T47D (cell line): ENCODE data around the gene RPIA.
"Not testable (repeated sequence)": the region's sequence is repeated elsewhere in the genome, so short reads cannot be mapped to it uniquely, and the experiment has no call there.

Experiments
- DNase-seq, 2 experiments: peaks; one replicate each; pipeline versions ENCODE4 v3.0.0 to v3.0.0-alpha.2; 2011 to 2012; ENCODE audit warnings: low read depth in 1 of 2, low spot score in 1 of 2
- JUND ChIP-seq: IDR thresholded peaks from 2 replicates; pipeline ENCODE4 v1.6.1; 2012; ENCODE audit warnings: low read depth
- in situ Hi-C: cut with HindIII; loops from 2 replicates; pipeline ENCODE4 v1.10.0; 2016; ENCODE audit warnings: low sequenced_read_pairs, low pct_unique_long_range_greater_than_20kb

Gene RPIA

DNA sequence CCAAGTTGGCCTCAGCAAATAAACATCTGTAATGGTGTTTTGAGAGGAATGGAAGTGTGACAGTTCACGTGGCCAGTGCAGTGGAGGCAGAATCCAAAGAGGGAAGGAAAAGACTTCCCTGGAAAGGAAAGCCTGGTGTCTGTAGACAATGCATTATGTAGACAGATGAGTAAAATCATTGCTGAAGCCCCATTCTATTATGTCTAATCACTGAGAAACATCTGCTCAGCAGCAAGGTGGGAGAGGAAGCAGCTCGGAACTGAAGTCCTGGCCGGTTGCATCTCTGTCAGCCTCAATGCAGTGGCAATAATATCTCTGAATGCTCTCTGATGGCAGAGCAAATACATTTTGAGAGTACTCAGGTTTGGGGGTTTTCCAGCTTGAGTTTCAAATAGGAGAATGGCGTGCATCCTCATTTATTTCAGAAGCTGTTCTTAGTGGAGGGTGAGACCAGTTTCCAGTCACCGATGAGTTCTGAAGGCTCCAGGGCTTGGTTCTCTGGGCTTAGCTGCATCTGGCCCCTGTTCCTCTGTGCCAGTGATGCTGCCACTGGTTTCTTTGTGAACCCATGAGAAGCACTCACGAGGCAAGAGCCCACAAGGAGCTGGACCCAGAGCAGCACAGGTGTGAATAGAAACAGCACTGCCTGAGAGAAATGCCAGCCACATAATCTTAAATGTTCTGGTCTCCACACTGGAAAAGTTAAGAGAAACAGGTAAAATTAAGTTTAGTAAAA lies 63.3 kb downstream of the RPIA start:
- no peak for TF ChIP-seq JUND
- DNase-seq = no peak
- in situ Hi-C loops = no loop called here

DNA sequence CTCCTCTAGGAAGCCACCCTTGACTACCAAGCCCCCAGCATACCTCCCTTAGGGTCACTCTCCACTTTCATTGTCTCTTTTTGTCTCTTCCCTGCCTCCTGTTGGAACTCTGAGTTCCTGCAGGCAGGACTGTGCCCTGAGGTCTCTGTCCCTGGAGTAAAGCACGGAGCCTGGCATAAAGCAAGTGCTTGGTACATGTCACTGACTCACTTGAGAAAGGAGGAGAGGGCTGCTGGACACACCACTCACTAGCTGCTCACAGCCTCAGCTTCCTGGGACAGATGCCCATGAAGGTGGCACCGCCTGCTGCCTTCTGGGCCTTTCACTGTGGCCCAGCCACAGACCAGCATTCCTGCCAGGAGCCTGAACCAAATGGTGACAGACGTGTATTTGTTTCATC lies 64.4 kb downstream of the RPIA start:
- in situ Hi-C loops = no loop called here
- no peak for TF ChIP-seq JUND
- DNase-seq = no peak

DNA sequence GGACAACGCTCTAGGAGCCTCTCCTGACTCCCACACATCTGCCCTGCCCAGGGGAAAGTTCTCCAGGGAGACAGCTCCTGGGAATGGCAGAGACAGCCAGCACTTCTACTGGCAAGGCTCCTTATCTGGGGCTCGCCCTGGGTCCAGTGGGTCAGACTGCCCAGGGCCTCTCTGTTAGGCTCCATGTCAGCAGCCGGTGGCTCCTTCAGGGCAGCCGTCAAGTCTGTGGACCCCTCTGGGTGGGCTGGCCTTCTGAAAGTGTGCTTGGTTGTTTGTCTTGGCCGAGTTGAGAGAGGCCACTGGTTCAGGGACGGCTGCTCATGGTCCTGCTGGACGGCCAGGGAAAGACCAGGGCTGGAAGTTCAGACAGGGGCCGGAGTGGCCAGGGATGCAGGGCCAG lies 65.6 kb downstream of the RPIA start:
- no peak for TF ChIP-seq JUND
- in situ Hi-C loops = no loop called here

DNA sequence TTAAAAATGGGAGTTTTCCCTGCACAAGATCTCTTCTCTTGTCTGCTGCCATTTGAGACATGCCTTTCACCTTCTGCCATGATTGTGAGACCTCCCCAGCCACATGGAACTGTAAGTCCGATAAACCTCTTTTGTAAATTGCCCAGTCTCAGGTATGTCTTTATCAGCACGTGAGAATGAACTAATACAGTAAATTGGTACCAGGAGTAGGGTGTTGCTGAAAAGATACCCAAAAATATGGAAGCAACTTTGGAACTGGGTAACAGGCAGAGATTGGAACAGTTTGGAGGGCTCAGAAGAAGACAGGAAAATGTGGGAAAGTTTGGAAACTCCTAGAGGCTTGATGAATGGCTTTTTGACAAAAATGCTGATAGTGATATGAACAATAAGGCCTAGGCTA lies 67.2 kb downstream of the RPIA start:
- in situ Hi-C loops, DNase-seq: not testable (repeated sequence)

More for the DNA sequence above, 65.6 kb downstream of the RPIA start:
- DNase-seq = no peak

DNA sequence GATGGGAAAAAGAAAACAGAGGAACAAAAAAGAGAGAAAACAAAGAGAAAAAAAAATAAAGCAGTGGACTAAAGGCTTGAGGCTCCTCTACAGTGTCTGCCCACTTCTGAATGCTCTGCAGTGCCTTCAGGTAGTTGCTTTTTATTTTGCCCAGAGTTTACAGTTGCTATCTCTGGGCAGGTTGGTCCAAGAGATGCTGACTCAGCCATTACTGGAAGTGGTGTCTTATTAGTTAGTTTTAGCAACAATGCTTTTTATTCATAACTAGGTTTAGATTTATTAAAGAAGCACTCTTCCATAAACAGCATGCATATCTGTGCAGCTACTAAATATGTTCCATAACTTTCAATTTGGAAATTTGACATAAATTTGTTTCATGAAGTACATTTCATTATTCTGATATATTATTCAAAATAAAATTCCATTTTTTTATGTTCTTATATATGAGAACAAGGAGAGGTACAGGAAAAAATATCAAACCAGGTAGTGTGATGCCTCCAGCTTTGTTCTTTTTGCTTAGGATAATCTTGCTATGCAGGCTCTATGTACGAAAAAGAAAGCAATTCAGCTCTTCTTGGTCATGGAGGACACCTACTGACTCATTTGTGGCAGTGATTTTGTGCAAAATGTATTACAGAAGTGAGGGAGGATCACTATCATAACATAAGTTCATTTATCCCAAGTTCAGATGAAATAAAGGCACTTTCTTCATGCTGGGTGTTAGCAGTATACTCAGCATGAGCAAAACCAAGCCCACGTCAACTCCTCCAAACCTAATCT lies 69.5 kb downstream of the RPIA start:
- TF ChIP-seq JUND = no peak
- DNase-seq = no peak
- in situ Hi-C loops = no loop called here

DNA sequence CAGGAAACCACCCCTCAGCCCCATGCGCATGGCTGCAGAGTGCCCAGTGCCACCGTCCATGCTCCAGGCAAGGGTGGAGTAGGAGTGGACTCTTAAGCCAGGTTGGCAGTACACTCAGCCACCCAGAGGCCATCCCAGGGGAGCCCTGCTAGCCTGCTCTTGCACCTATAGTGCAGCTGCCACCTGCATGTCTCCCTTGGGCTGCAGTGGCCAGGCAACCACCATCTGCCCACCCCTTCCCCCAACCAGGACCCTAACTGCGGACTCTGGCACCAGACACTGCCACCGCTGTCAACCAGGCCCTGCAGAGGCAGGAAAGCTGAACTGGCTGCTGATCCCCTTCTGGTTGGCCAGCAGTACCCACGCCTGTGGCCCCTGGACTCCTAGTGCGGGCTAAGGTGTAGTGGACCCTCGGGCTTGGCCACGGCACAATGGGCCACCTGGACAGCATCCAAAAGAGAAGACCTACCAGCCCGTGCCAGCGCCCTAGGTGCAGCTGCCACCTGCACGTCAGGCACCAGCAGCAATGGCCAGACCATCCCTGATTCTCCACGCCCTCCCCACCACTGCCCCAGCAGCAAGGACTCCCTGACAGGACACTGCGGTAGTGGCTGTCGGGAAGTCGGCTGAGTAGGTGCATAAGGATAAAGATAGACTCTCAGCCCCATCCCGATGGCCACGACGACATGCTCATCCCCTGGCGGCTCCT lies 72.8 kb downstream of the RPIA start:
- in situ Hi-C loops = no loop called here
- no peak for TF ChIP-seq JUND

DNA sequence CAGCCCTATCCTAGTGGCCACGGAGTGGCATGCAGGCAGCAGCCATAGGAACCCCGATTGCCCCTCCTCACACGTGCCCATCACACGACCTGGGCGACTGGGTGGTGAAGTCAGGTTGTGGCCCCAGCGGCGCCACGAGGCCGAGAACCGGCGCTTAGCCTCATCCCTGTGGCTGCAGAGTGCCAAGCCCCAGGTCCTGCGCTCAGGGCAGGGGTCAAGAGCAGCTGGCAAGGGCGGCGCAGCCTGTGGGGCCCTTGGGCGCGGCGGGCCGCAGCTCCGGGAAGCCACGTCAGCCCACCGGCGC lies 73.3 kb downstream of the RPIA start:
- in situ Hi-C loops = no loop called here
- TF ChIP-seq JUND = no peak
- DNase-seq = no peak

More for the DNA sequence above, 72.8 kb downstream of the RPIA start:
- DNase-seq = no peak

DNA sequence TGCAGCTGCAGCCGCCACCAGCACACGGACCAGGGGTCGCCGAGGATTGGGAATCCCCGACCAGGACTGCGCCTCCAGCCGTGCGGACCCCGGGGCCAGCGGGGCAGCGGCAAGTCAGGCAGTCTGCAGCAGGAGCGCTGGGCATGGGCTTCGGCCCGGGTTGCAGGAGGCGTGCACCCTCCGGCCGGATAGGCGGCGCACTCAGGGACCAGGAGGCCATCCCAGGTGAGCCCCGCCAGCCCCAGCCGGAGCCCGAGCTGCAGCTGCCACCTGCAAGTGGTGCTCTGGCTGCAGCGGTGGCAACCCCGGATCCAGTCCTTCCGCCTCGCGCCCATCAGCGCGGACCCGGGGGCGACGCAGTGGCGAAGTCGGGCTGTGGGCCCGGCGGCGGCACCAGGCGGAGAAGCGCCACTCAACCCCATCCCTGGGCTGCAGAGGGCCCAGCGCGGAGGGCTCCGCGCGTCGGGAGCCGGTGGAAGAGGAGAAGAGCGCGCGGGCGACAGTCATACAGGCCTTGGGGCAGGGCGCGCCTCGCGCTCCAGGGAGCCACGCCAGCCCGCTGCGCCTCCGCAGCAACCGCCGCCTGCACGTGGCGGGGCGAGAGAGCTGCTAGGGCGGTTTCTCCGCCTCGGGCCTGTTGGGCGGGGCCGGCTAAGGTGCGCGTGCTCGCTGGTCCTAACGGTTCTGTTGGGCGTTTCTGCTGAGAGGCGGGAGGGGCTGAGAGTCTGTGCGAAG lies 73.8 kb downstream of the RPIA start:
- DNase-seq = no peak
- no peak for TF ChIP-seq JUND
- in situ Hi-C loops = no loop called here

DNA sequence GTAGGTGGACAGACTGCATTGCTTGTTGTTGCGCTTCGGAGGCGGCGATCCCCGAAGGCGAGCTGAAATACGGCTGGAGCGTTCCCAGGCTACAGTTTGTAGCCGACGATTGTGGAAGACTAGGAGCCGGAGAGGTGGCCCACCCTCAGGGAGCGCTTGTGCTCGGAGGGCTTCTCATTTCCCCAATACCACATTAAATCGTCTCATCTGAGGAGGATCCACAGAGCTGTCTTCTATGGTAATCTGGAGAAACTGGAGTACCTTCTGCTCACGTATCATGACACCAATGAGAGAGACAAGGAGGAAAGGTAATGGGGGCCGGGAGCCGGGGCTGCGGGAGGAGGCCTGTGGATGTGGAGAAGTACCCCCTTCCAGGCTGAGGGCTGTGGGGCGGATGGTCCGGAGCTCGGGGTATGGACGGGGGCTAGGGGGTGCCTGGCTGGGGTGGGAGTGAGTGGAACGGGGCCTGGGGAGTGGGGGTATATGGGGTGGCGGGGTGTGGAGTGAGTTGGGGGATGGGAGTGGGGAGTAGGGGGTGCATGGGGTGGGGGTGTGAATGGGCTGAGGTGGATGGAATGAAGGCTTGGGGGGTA lies 74.5 kb downstream of the RPIA start:
- DNase-seq, in situ Hi-C loops: not testable (repeated sequence)

DNA sequence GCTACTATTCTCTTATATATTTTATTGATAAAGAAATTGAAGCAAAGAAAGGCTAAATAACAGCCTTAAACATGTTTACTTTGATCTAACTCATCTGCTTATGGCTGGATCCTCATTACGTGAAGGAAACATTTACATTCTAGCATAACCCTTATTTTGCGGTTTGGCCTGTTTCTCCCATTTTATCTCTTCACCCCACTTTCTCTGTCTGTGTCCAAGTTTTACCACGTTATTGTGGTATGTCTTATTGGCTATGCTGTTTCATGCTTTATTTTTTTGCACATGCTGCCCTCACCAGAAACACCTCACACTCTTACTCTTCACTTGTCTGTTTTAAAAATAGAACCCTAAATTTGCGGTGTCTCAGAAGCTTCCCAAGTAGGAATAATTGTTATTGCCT lies 78.5 kb downstream of the RPIA start:
- no peak for TF ChIP-seq JUND
- no peak for DNase-seq

DNA sequence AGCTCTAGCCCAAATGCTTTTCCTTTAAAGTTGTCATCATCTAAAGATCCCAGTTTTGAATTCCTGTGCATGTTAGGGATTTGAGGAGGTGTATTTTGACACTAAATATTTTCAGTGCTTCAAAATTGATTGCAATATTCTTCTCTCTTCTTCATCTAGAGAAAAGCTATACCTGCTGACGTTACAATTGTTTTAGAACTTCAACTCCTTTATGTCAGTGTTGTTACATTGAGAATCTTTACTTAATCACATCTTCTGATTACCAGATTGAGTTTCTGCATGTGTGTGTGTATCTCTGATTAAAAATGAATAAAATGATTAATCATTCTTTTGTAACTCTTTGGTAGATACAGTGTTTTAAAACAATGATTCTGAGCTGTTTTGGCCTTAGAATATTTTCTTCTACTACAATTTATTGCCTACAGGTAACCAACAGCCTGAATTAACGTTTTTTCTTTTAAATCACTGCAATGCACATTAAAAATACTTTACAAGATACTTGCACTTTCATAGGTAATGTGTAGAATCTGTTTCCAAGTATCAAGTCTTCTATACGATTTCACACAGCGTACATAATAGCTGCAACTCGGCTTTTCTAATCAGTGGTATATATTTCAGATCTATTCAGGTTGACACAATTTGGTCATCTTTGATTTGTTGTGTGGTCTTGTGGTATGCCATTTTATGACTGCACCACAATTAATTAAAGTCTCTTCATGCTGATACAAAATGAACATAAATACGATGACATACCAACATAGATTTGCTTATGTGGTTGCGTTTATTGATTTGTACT lies 82.0 kb downstream of the RPIA start:
- in situ Hi-C loops, DNase-seq: not testable (repeated sequence)

More for the DNA sequence above, 78.5 kb downstream of the RPIA start:
- in situ Hi-C loops = no loop called here

DNA sequence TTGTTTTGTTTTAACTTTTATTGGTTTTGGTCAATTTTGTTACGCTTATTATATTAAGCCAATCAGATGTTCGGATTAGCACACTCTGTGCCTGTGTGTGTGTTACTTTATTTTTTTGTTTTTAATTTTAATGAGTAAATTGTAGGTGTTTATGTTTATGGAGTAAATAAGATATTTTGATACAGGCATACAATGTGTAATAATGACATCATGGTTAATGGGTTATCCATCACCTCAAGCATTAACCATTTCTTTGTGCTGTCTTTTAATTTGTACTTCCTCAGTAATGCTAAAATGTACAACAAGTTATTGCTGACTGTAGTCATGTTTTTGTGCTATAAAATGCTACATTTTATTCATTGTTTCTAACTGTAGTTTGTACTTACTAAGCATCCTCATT lies 97.7 kb downstream of the RPIA start:
- in situ Hi-C loops, DNase-seq: not testable (repeated sequence)

DNA sequence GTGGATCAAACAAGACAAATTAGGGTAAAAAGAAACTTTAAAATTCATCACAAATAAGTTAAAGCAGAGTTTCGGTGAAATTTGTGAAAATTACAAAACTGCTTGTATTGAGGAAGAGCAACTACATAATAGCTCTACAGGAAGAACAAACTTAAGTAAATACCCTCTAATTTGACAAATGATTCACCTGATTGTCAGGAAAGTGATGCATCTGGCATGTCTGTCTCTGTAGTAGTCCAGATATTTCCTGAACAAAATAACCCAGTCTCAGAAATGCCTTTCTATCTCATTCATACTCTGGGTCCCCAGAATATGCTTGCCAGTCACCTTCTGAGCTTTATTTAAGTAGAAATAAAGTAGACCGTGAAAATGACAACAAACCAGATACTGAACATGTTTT lies 104.5 kb downstream of the RPIA start:
- in situ Hi-C loops, DNase-seq: not testable (repeated sequence)

DNA sequence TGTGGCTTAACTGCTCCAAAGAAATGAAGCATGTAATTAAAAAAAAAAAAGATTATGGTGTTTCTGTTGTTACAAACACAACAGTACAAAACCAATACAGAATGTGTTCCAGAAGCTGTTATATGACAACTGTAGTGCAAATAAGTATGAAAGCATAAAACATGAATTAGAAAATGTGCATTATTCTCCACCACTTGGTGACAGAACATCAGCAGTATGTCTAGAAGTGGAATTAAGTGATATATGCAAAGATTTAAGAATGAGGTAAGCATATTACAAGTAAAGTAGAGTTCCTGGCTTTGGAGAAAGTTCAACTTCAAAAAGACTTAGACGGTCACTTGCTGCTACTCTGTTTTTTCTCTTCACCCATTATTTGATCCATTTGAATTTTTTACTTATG lies 105.0 kb downstream of the RPIA start:
- DNase-seq, in situ Hi-C loops: not testable (repeated sequence)

DNA sequence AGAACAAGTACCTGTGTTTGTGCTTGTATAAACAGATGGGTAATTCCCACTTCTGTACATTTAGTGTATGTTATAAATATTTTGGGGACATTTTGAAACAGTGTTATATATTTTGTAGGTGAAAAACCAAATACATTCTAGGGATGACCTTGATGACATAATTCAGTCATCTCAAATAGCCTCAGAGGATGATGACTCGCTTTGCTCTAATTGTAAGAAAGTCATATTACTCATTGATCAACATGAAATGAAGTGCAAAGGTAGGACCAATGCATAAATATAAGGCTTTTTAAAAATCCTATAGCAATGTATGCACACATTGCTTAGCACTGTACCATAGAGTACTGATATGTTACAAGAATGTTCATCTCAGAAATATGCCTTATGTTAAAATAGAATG lies 105.7 kb downstream of the RPIA start:
- in situ Hi-C loops, DNase-seq: not testable (repeated sequence)
